HepG2 (cell line): ENCODE results near the gene BRCA2. TPM values are rescaled to one million over a fixed set of nuclear protein-coding genes. Genes with fewer than 3 reads are reported as not detected.

Source experiments
- ATAC-seq: fragments of 200-7000 bp; cut with Tn5 transposase; 3 replicates; pipeline ENCODE4 v1.9.1; 2020; ENCODE audit warnings: mild to moderate bottlenecking, moderate library complexity
- BruUV-seq: library from RNA; stranded (reverse); fragments of 400-500 nt; replicated peaks from 2 replicates; lab custom pipeline; 2021; lab: Mats Ljungman, UMichigan
- CTCF ChIA-PET: fragments of 300-600 bp; formaldehyde crosslinking; extraction: SDS; loops from one replicate; lab custom pipeline; 2021; ENCODE audit warnings: low total read pairs, inconsistent platforms, low intra/inter-chr PET ratio; lab: Yijun Ruan, JAX
- POLR2A ChIA-PET: fragments of 350-600 bp; sonication (Branson Sonifier 250); formaldehyde crosslinking; loops from one replicate; lab custom pipeline; 2020; ENCODE audit warnings: antibody characterized with exemption, inconsistent platforms; lab: Yijun Ruan, JAX
- DNase-seq: peaks from one replicate; pipeline ENCODE4 v3.0.0-alpha.2; 2015; ENCODE audit warnings: low spot score
- FAIRE-seq: peaks from 3 replicates; lab custom pipeline; 2011; peaks lifted over from hg19 to GRCh38; lab: Jason Lieb, UNC
- H2AFZ ChIP-seq: one replicate; pipeline ENCODE4 v1.6.1; 2011; ENCODE audit warnings: low read length, inconsistent platforms
- H3K27ac ChIP-seq: fragments of 300-600 bp; 3 replicates; pipeline ENCODE4 v1.8.0; 2011; ENCODE audit warnings: mixed run types, mild to moderate bottlenecking, mixed read lengths, low read length, inconsistent platforms; ENCODE audit not compliant: insufficient read depth; ENCODE audit errors: extremely low read length
- H3K27me3 ChIP-seq, 2 experiments: fragments of 200-600 bp in 1 of 2; 2 replicates in 1 of 2; 3 replicates in 1 of 2; pipeline versions ENCODE4 v1.6.0 to v1.8.0; 2011; ENCODE audit warnings: low read length in 2 of 2, mild to moderate bottlenecking in 2 of 2, moderate library complexity in 2 of 2, inconsistent platforms in 1 of 2; ENCODE audit not compliant: insufficient read depth in 2 of 2, control insufficient read depth in 1 of 2
- H3K36me3 ChIP-seq, 2 experiments: fragments of 200-600 bp in 1 of 2; replicated peaks in 1 of 2; 2 replicates in 1 of 2; 3 replicates in 1 of 2; pipeline versions ENCODE4 v1.5.1 to v1.8.0; 2011; ENCODE audit warnings: low read length in 2 of 2, inconsistent platforms in 1 of 2; ENCODE audit not compliant: insufficient read depth in 2 of 2, control insufficient read depth in 1 of 2
- H3K4me1 ChIP-seq: 2 replicates; pipeline ENCODE4 v1.5.1; 2012; ENCODE audit warnings: low read length, inconsistent platforms; ENCODE audit not compliant: insufficient read depth
- H3K4me2 ChIP-seq: 2 replicates; pipeline ENCODE4 v1.6.0; 2011; ENCODE audit warnings: low read depth, low read length, inconsistent platforms
- H3K4me3 ChIP-seq, 3 experiments: fragments of 200-600 bp in 1 of 3; sonication (generic), shearing (Covaris generic) in 1 of 3; replicated peaks in 1 of 3; 2 replicates each; pipeline ENCODE4 v1.5.1; 2011 to 2016; ENCODE audit warnings: low read length in 3 of 3, inconsistent platforms in 2 of 3, low read depth in 2 of 3, mild to moderate bottlenecking in 2 of 3, control low read depth in 1 of 3, mixed read lengths in 1 of 3; ENCODE audit not compliant: insufficient read depth in 1 of 3
- H3K79me2 ChIP-seq: one replicate; pipeline ENCODE4 v1.6.1; 2011; ENCODE audit warnings: low read length, inconsistent platforms; ENCODE audit not compliant: insufficient read depth
- H3K9ac ChIP-seq: 2 replicates; pipeline ENCODE4 v1.6.0; 2011; ENCODE audit warnings: mild to moderate bottlenecking, low read depth, low read length, inconsistent platforms; ENCODE audit not compliant: insufficient read depth
- H3K9me3 ChIP-seq: 2 replicates; pipeline ENCODE4 v1.5.1; 2012; ENCODE audit warnings: mild to moderate bottlenecking, low read length
- H4K20me1 ChIP-seq: 2 replicates; pipeline ENCODE4 v1.6.0; 2011; ENCODE audit warnings: inconsistent platforms, mild to moderate bottlenecking, low read length, moderate library complexity; ENCODE audit not compliant: insufficient read depth
- CHD2 ChIP-seq: IDR thresholded peaks from 2 replicates; pipeline ENCODE4 v1.6.1; 2011; ENCODE audit warnings: low read depth, low read length, improper control_type of control experiment
- HOXA7 ChIP-seq: sonication (generic); formaldehyde crosslinking; IDR thresholded peaks from 2 replicates; pipeline ENCODE4 v1.8.1; 2022; ENCODE audit warnings: mild to moderate bottlenecking, missing genetic modification reagents, moderate library complexity
- KDM3A ChIP-seq: IDR thresholded peaks from 2 replicates; pipeline ENCODE4 v1.6.1; 2018; ENCODE audit warnings: low read depth, missing compliant biosample characterization
- NONO ChIP-seq, 2 experiments: fragments of 450-650 bp in 1 of 2; sonication (generic) in 1 of 2; formaldehyde crosslinking in 1 of 2; IDR thresholded peaks in 1 of 2; conservative IDR thresholded peaks in 1 of 2; 2 replicates each; pipeline versions ENCODE4 v1.6.1 to v1.8.0; 2017 to 2022; ENCODE audit warnings: mild to moderate bottlenecking in 1 of 2, missing genetic modification reagents in 1 of 2, moderate library complexity in 1 of 2
- RARG ChIP-seq: sonication (generic); formaldehyde crosslinking; IDR thresholded peaks from 2 replicates; pipeline ENCODE4 v1.4.0; 2020; ENCODE audit warnings: low read depth, mild to moderate bottlenecking, missing genetic modification reagents
- SPEN ChIP-seq: sonication (generic); formaldehyde crosslinking; IDR thresholded peaks from 2 replicates; pipeline ENCODE4 v1.5.1; 2020; ENCODE audit warnings: low read depth, mild to moderate bottlenecking, missing genetic modification reagents
- ZFYVE20 ChIP-seq: sonication (generic); formaldehyde crosslinking; IDR thresholded peaks from 2 replicates; pipeline ENCODE4 v1.8.0; 2023; ENCODE audit warnings: low read depth, mild to moderate bottlenecking, moderate library complexity, missing genetic modification reagents, borderline replicate concordance
- ZNF431 ChIP-seq: sonication (generic); formaldehyde crosslinking; IDR thresholded peaks from 2 replicates; pipeline ENCODE4 v1.9.0; 2022; ENCODE audit warnings: missing genetic modification reagents, low read depth, mild to moderate bottlenecking, borderline replicate concordance
- ZNF558 ChIP-seq: sonication (generic); formaldehyde crosslinking; IDR thresholded peaks from 2 replicates; pipeline ENCODE4 v1.9.0; 2022; ENCODE audit warnings: mild to moderate bottlenecking, missing genetic modification reagents, borderline replicate concordance
- ZNF563 ChIP-seq: sonication (generic); formaldehyde crosslinking; IDR thresholded peaks from 2 replicates; pipeline ENCODE4 v1.8.0; 2022; ENCODE audit warnings: mild to moderate bottlenecking, moderate library complexity, missing genetic modification reagents
- WGBS: methylation state at CpG from one replicate; pipeline ENCODE4 v1.1.6; 2017; ENCODE audit warnings: low lambda C conversion rate; 5-methylcytosine and 5-hydroxymethylcytosine counted together
- in situ Hi-C: cut with HindIII; loops from 2 replicates; pipeline ENCODE4 v1.10.0; 2017; ENCODE audit warnings: low pct_unique_long_range_greater_than_20kb; ENCODE audit not compliant: extremely low pct_ligation_motif_present
- intact Hi-C: fragments of 100-400 bp; cut with micrococcal nuclease; formaldehyde crosslinking; loops from one replicate; pipeline ENCODE4 v1.10.0; 2022; ENCODE audit not compliant: unreplicated experiment
- polyA plus RNA-seq, 8 experiments: library from polyadenylated mRNA; depleted of rRNA in 3 of 8; stranded (reverse) in 7 of 8; unstranded in 1 of 8; fragments of >200 nt; fragmentation: Illumina TruSeq in 4 of 8; extraction: Trizol in 4 of 8; gene quantifications; 2 replicates each; pipeline versions ENCODE4 v1.2.1 to v1.2.3, GENCODE V29; 2011 to 2016; ENCODE audit warnings: low read depth in 4 of 8, missing spikeins in 1 of 8, mixed read lengths in 1 of 8; ENCODE audit not compliant: insufficient read depth in 1 of 8
- total RNA-seq, 5 experiments: library from RNA; depleted of rRNA; stranded (reverse); fragments of >200 nt; fragmentation: Illumina TruSeq; extraction: Trizol; gene quantifications; 2 replicates each; pipeline ENCODE4 v1.2.3, GENCODE V29; 2016; ENCODE audit warnings: low read depth in 1 of 5
- TF ChIP-seq, protein P1 (sequence below): sonication (generic); formaldehyde crosslinking; conservative IDR thresholded peaks from 2 replicates; pipeline ENCODE4 v1.4.0; 2020; ENCODE audit warnings: mild to moderate bottlenecking, missing genetic modification reagents, moderate library complexity
- TF ChIP-seq, protein P2 (sequence below): fragments of 450-650 bp; IDR thresholded peaks from 2 replicates; pipeline ENCODE4 v1.6.1; 2017
- TF ChIP-seq, protein P3 (sequence below): IDR thresholded peaks from 2 replicates; pipeline ENCODE4 v1.6.1; 2018; ENCODE audit warnings: missing genetic modification reagents, mild to moderate bottlenecking, missing compliant biosample characterization
- TF ChIP-seq, protein P4 (sequence below): sonication (generic); formaldehyde crosslinking; IDR thresholded peaks from 2 replicates; pipeline ENCODE4 v1.9.0; 2022; ENCODE audit warnings: low read depth, missing genetic modification reagents

Gene BRCA2
- total and polyA plus RNA-seq, 2 of the 13 experiments (the other 11 are each of a cell fraction or from before 2014, with no cell fraction given) = 3.1 to 24.6 TPM

DNA sequence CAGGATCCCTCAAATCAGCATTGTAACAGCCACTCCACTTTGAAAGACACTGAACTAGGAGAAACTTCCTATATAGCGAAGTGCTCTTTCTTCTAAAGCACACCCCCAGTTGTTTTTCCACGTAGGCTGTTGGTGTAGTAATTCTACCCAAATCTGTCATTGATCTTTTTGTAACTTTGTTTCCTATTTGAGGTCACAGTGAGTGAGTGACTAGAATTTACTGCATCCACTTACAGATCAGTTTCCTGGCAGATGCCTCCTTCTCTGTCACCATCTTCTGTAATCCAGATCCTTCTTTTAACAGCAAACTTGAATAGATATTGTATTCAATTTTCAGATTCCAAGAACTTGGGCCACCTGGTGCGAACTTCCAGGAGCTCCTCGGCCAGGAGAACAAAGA is 15.4 kb upstream of the BRCA2 start (continued):
- TF ChIP-seq, protein P1, sequence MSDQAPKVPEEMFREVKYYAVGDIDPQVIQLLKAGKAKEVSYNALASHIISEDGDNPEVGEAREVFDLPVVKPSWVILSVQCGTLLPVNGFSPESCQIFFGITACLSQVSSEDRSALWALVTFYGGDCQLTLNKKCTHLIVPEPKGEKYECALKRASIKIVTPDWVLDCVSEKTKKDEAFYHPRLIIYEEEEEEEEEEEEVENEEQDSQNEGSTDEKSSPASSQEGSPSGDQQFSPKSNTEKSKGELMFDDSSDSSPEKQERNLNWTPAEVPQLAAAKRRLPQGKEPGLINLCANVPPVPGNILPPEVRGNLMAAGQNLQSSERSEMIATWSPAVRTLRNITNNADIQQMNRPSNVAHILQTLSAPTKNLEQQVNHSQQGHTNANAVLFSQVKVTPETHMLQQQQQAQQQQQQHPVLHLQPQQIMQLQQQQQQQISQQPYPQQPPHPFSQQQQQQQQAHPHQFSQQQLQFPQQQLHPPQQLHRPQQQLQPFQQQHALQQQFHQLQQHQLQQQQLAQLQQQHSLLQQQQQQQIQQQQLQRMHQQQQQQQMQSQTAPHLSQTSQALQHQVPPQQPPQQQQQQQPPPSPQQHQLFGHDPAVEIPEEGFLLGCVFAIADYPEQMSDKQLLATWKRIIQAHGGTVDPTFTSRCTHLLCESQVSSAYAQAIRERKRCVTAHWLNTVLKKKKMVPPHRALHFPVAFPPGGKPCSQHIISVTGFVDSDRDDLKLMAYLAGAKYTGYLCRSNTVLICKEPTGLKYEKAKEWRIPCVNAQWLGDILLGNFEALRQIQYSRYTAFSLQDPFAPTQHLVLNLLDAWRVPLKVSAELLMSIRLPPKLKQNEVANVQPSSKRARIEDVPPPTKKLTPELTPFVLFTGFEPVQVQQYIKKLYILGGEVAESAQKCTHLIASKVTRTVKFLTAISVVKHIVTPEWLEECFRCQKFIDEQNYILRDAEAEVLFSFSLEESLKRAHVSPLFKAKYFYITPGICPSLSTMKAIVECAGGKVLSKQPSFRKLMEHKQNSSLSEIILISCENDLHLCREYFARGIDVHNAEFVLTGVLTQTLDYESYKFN (CRISPR knock-in tag) = no peak
- TF ChIP-seq CHD2 = no peak

DNA sequence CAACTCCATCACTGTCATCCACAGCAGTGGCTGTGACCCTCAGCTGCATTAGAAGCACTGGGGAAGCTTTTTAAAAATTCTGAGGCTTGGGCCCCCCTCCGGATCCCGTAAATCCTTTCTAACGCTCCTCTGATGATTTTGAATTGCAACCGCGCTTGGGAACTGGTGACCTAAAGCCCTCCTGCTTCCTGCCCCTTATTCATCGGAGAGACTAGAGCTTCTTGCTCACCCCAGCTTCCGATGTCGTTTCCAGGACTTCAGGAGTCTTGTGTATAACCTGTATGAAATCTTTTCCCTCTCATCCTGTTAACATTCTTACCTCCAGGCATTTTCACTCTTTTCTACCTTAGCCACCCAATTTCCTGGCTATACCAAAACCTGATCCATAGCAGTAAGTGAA is 14.9 kb upstream of the BRCA2 start:
- Histone ChIP-seq H3K9ac (no peak overlapping the region), H3K27ac (no peak overlapping the region), H3K27me3 (no peaks in the 10 kb centered on the region; a peak in 1 of 5 replicates), H3K4me2 (no peak overlapping the region), H3K4me1 (peaks cover 27% of the 10 kb centered on the region), H2AFZ (no peak overlapping the region), H3K9me3 (no peaks in the 10 kb centered on the region), H4K20me1 (no peaks in the 10 kb centered on the region), H3K36me3 (peaks cover 0 to 1% of the 10 kb centered on the region in 2 experiments; a peak in 1 of 5 replicates), H3K4me3 (no peak overlapping the region), H3K79me2 (no peaks in the 10 kb centered on the region)
- no peak for FAIRE-seq
- no peak for DNase-seq
- WGBS = 90% methylated on average over 8 of the region's 8 CpGs
- intact Hi-C loops (no loop called here), in situ Hi-C loops (no loop called here)
- no TSS peak for BruUV-seq
- ChIA-PET POLR2A (no interaction called here), CTCF (no interaction called here)
- ATAC-seq = no peak
- TF ChIP-seq, protein P2, sequence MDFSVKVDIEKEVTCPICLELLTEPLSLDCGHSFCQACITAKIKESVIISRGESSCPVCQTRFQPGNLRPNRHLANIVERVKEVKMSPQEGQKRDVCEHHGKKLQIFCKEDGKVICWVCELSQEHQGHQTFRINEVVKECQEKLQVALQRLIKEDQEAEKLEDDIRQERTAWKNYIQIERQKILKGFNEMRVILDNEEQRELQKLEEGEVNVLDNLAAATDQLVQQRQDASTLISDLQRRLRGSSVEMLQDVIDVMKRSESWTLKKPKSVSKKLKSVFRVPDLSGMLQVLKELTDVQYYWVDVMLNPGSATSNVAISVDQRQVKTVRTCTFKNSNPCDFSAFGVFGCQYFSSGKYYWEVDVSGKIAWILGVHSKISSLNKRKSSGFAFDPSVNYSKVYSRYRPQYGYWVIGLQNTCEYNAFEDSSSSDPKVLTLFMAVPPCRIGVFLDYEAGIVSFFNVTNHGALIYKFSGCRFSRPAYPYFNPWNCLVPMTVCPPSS = no peak
- TF ChIP-seq HOXA7 (CRISPR knock-in tag) (no peak), ZNF558 (CRISPR knock-in tag) (no peak), NONO (IDR thresholded peaks at IDR 0.05) (no peak), NONO (CRISPR knock-in tag; conservative IDR thresholded peaks at IDR 0.05) (no peak), SPEN (CRISPR knock-in tag) (no peak), ZFYVE20 (CRISPR knock-in tag) (no peak), RARG (CRISPR knock-in tag) (no peak), ZNF431 (no peak), KDM3A (CRISPR knock-in tag) (no peak), ZNF563 (CRISPR knock-in tag) (no peak)
- TF ChIP-seq, protein P3, sequence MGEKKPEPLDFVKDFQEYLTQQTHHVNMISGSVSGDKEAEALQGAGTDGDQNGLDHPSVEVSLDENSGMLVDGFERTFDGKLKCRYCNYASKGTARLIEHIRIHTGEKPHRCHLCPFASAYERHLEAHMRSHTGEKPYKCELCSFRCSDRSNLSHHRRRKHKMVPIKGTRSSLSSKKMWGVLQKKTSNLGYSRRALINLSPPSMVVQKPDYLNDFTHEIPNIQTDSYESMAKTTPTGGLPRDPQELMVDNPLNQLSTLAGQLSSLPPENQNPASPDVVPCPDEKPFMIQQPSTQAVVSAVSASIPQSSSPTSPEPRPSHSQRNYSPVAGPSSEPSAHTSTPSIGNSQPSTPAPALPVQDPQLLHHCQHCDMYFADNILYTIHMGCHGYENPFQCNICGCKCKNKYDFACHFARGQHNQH (CRISPR knock-in tag) = no peak
- TF ChIP-seq, protein P4, sequence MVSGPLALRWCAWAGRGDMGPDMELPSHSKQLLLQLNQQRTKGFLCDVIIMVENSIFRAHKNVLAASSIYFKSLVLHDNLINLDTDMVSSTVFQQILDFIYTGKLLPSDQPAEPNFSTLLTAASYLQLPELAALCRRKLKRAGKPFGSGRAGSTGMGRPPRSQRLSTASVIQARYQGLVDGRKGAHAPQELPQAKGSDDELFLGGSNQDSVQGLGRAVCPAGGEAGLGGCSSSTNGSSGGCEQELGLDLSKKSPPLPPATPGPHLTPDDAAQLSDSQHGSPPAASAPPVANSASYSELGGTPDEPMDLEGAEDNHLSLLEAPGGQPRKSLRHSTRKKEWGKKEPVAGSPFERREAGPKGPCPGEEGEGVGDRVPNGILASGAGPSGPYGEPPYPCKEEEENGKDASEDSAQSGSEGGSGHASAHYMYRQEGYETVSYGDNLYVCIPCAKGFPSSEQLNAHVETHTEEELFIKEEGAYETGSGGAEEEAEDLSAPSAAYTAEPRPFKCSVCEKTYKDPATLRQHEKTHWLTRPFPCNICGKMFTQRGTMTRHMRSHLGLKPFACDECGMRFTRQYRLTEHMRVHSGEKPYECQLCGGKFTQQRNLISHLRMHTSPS (CRISPR knock-in tag) = no peak
